MM.1S (cell line): ENCODE data around the gene STX8.

Experiments used
- DNase-seq: peaks from one replicate; pipeline ENCODE4 v3.0.0-alpha.2; 2015
- H2AFZ ChIP-seq: fragments of 300-600 bp; sonication (generic); 2 replicates; pipeline ENCODE4 v1.6.0; 2016; ENCODE audit warnings: antibody characterized with exemption, low read length
- H3F3A ChIP-seq: fragments of 300-600 bp; sonication (generic); 2 replicates; pipeline ENCODE4 v1.6.1; 2016; ENCODE audit warnings: mild to moderate bottlenecking, antibody characterized with exemption, low read length, moderate library complexity, mixed read lengths; ENCODE audit not compliant: insufficient read depth
- H3K27ac ChIP-seq: fragments of 300-600 bp; sonication (generic); 2 replicates; pipeline ENCODE4 v1.5.1; 2016; ENCODE audit warnings: mild to moderate bottlenecking, low read length
- H3K27me3 ChIP-seq: fragments of 300-600 bp; sonication (generic); replicated peaks from 2 replicates; pipeline ENCODE4 v1.6.0; 2016; ENCODE audit warnings: low read length; ENCODE audit not compliant: insufficient read depth
- H3K36me3 ChIP-seq: fragments of 300-600 bp; sonication (generic); replicated peaks from 2 replicates; pipeline ENCODE4 v1.6.1; 2016; ENCODE audit warnings: mild to moderate bottlenecking, low read length, mixed read lengths; ENCODE audit not compliant: insufficient read depth
- H3K4me1 ChIP-seq: fragments of 300-600 bp; sonication (generic); 2 replicates; pipeline ENCODE4 v1.6.1; 2016; ENCODE audit warnings: low read length, mixed read lengths
- H3K4me2 ChIP-seq: fragments of 300-600 bp; sonication (generic); 2 replicates; pipeline ENCODE4 v1.6.0; 2016; ENCODE audit warnings: low read depth, low read length
- H3K4me3 ChIP-seq: fragments of 300-600 bp; sonication (generic); 2 replicates; pipeline ENCODE4 v1.5.1; 2016; ENCODE audit warnings: low read length, mixed read lengths
- H3K79me2 ChIP-seq: fragments of 300-600 bp; sonication (generic); 2 replicates; pipeline ENCODE4 v1.6.1; 2016; ENCODE audit warnings: mixed run types, low read length, mixed read lengths
- H3K9ac ChIP-seq: fragments of 300-600 bp; sonication (generic); 2 replicates; pipeline ENCODE4 v1.6.1; 2016; ENCODE audit warnings: low read length, mixed read lengths
- H3K9me2 ChIP-seq: fragments of 300-600 bp; sonication (generic); replicated peaks from 2 replicates; pipeline ENCODE4 v1.6.1; 2016; ENCODE audit warnings: mild to moderate bottlenecking, low read length, mixed read lengths; ENCODE audit not compliant: insufficient read depth
- H3K9me3 ChIP-seq: fragments of 300-600 bp; sonication (generic); replicated peaks from 2 replicates; pipeline ENCODE4 v1.6.1; 2016; ENCODE audit warnings: mild to moderate bottlenecking, low read length, mixed read lengths; ENCODE audit not compliant: insufficient read depth
- H4K20me1 ChIP-seq: fragments of 300-600 bp; sonication (generic); 2 replicates; pipeline ENCODE4 v1.6.1; 2016; ENCODE audit warnings: mild to moderate bottlenecking, low read length, moderate library complexity, mixed read lengths; ENCODE audit not compliant: insufficient read depth
- EZH2 ChIP-seq: fragments of 300-600 bp; sonication (generic); optimal IDR thresholded peaks from 2 replicates; pipeline ENCODE3; 2017; ENCODE audit warnings: low read depth, mild to moderate bottlenecking, antibody characterized with exemption, low read length, mixed read lengths
- EZH2phosphoT487 ChIP-seq: fragments of 300-600 bp; sonication (generic); IDR thresholded peaks from 2 replicates; pipeline ENCODE4 v1.6.1; 2018; ENCODE audit warnings: antibody characterized with exemption, low read length
- TF ChIP-seq, protein P1 (sequence below): fragments of 300-600 bp; sonication (generic); IDR thresholded peaks from 2 replicates; pipeline ENCODE4 v1.5.1; 2016; ENCODE audit warnings: antibody characterized with exemption, low read length, mixed read lengths

Gene STX8

DNA sequence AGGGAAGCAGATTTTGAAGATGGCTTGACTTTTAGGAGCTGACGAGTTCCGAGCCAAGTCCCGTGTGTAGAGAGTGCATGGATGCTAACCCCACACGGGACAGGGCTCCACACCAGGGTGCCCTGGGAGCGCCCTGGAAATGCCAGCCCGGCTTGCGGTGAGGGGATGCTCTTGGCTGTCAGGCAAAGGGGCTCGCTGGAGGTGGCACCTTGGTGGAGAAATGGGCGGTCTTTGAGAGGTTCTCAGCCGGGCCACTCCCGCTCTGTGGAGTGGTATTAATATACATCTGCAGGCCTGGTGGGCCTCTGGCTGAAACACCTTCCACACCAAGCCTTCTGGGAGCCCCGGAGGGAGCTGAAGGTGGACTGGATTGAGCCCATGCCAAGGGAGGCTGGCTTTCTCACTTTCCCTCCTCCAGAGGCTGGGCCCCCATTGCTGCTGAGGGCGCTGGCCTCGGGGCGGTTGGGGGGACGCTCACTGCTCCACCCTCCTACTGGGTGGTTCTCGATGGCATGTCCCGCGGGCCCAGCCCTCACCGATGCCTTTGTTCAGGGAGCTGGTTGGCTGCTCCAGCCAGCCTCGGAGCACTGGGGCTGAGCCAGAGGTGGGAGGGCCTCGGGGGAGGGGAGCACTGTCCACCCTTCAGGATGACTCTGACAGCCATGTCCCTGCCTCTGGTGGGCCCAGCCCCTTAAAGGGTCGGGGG, 344.0 kb downstream of the STX8 start:
- Histone ChIP-seq H3K27me3 (peaks cover 43% of the 10 kb centered on the region), H3K9me3 (no peaks in the 10 kb centered on the region), H3K27ac (no peak overlapping the region), H3F3A (no peaks in the 10 kb centered on the region), H3K4me1 (peaks cover 6% of the 10 kb centered on the region; the same call in 1 of the 2 replicates), H3K79me2 (no peaks in the 10 kb centered on the region), H4K20me1 (no peaks in the 10 kb centered on the region), H2AFZ (no peak overlapping the region), H3K9ac (no peak overlapping the region), H3K9me2 (no peaks in the 10 kb centered on the region), H3K4me2 (no peak overlapping the region), H3K36me3 (no peaks in the 10 kb centered on the region), H3K4me3 (no peak overlapping the region)
- TF ChIP-seq EZH2 (no peak), EZH2phosphoT487 (no peak)
- TF ChIP-seq, protein P1, sequence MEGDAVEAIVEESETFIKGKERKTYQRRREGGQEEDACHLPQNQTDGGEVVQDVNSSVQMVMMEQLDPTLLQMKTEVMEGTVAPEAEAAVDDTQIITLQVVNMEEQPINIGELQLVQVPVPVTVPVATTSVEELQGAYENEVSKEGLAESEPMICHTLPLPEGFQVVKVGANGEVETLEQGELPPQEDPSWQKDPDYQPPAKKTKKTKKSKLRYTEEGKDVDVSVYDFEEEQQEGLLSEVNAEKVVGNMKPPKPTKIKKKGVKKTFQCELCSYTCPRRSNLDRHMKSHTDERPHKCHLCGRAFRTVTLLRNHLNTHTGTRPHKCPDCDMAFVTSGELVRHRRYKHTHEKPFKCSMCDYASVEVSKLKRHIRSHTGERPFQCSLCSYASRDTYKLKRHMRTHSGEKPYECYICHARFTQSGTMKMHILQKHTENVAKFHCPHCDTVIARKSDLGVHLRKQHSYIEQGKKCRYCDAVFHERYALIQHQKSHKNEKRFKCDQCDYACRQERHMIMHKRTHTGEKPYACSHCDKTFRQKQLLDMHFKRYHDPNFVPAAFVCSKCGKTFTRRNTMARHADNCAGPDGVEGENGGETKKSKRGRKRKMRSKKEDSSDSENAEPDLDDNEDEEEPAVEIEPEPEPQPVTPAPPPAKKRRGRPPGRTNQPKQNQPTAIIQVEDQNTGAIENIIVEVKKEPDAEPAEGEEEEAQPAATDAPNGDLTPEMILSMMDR = no peak
- DNase-seq = no peak

DNA sequence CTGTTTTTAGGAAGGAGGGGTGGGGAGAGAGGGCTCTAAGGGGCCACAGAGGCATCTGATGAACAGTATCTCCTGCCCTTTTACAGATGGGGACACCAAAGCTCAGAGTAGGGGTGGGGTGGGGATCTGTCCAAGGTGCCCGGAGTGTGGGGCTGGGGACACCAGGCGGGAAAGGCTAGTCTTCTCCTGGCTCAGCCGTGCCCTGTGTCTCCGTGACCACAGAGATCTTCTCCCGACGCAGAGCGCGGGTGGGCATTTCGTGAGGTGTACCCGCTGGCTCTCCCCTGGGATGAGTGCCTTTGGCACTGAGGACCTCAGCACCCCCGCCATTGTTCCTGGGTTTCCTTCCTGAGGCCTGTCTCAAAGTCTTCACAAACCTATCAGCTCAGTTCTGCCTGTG, 344.8 kb downstream of the STX8 start:
- DNase-seq = no peak
- Histone ChIP-seq H3K4me1 (peaks cover 8% of the 10 kb centered on the region; the same call in 1 of the 2 replicates), H3K79me2 (no peaks in the 10 kb centered on the region), H3K9ac (no peak overlapping the region), H3K9me3 (no peaks in the 10 kb centered on the region), H4K20me1 (no peaks in the 10 kb centered on the region), H3K27me3 (peaks cover 47% of the 10 kb centered on the region), H3K4me3 (no peak overlapping the region), H3K36me3 (no peaks in the 10 kb centered on the region), H3K4me2 (no peak overlapping the region), H3K27ac (no peak overlapping the region), H2AFZ (no peak overlapping the region), H3F3A (no peaks in the 10 kb centered on the region), H3K9me2 (no peaks in the 10 kb centered on the region)
- TF ChIP-seq EZH2 = no peak
- no peak for TF ChIP-seq EZH2phosphoT487
- TF ChIP-seq, protein P1 = no peak

DNA sequence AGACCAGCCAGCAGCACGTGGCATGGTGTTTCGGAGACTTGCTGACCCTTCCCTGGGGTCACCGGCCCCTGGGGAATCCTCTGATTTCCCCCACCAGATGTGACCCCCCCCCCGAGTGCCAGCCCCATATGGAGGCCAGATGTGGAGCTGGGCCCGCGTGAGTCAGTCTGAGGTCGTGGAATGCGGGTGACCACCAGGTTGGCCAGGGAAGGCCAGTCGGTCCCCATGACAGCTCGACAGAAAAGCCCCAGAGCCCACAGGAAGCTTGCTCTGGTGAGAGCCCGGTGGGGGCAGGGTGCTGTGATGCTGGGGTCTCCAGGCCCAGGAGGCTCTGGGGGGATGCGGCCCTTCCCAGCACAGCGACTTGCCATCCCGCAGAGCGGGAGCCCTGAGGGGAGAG, 345.3 kb downstream of the STX8 start:
- Histone ChIP-seq H3F3A (no peaks in the 10 kb centered on the region), H3K9ac (no peak overlapping the region), H3K27ac (no peak overlapping the region), H3K79me2 (no peaks in the 10 kb centered on the region), H3K4me2 (no peak overlapping the region), H3K4me1 (peaks cover 8% of the 10 kb centered on the region; the same call in 1 of the 2 replicates), H3K9me2 (no peaks in the 10 kb centered on the region), H3K4me3 (no peak overlapping the region), H3K9me3 (no peaks in the 10 kb centered on the region), H3K36me3 (no peaks in the 10 kb centered on the region), H2AFZ (no peak overlapping the region), H4K20me1 (no peaks in the 10 kb centered on the region), H3K27me3 (peaks cover 52% of the 10 kb centered on the region)
- no peak for DNase-seq
- TF ChIP-seq EZH2phosphoT487 (no peak), EZH2 (no peak)
- TF ChIP-seq, protein P1 = no peak
